ENCODE data around the gene SERBP1.
"Not testable (repeated sequence)": the region's sequence is repeated elsewhere in the genome, so short reads cannot be mapped to it uniquely, and the experiment has no call there.

Gene SERBP1

DNA sequence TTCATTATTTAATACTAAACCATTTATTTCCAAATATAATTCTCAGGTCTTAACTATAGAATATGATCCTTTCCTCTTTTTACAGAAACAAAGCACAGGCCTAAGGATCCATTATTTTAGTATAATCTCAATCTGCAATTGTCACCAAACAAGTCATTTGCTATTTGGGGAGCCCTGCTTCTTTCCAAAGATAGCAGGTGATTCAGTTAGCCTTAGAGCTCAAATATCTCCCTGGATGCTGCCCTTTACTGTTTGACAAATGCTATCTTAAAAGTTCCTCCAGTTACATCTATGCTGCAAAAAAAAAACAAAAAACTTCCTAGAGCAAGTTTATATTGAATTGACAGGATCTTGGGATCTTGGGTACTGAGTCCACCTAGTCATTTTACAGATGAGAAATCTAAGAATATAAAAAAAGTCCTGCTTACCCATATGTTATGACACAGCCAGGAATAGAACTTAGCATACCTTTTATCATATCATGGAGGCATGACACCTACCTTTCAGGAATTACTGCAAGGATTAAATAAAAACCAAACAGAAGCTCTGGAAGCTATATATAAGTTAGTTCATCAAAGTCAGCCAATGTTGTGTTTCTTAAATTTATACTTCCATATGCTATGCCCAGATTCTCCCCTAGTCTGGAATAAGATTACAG lies 9.2 kb downstream of the SERBP1 start (continued):
- TF ChIP-seq, protein P1, sequence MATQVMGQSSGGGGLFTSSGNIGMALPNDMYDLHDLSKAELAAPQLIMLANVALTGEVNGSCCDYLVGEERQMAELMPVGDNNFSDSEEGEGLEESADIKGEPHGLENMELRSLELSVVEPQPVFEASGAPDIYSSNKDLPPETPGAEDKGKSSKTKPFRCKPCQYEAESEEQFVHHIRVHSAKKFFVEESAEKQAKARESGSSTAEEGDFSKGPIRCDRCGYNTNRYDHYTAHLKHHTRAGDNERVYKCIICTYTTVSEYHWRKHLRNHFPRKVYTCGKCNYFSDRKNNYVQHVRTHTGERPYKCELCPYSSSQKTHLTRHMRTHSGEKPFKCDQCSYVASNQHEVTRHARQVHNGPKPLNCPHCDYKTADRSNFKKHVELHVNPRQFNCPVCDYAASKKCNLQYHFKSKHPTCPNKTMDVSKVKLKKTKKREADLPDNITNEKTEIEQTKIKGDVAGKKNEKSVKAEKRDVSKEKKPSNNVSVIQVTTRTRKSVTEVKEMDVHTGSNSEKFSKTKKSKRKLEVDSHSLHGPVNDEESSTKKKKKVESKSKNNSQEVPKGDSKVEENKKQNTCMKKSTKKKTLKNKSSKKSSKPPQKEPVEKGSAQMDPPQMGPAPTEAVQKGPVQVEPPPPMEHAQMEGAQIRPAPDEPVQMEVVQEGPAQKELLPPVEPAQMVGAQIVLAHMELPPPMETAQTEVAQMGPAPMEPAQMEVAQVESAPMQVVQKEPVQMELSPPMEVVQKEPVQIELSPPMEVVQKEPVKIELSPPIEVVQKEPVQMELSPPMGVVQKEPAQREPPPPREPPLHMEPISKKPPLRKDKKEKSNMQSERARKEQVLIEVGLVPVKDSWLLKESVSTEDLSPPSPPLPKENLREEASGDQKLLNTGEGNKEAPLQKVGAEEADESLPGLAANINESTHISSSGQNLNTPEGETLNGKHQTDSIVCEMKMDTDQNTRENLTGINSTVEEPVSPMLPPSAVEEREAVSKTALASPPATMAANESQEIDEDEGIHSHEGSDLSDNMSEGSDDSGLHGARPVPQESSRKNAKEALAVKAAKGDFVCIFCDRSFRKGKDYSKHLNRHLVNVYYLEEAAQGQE (tag by site-specific recombination; IDR thresholded peaks at IDR 0.05): no peak
- no peak for TF ChIP-seq ZNF416 (tag by site-specific recombination; IDR thresholded peaks at IDR 0.05)
- TF ChIP-seq ZNF785 (tag by site-specific recombination; IDR thresholded peaks at IDR 0.05): no peak
- TF ChIP-seq ZNF239 (tag by site-specific recombination; IDR thresholded peaks at IDR 0.05): no peak
- TF ChIP-seq, protein P2, sequence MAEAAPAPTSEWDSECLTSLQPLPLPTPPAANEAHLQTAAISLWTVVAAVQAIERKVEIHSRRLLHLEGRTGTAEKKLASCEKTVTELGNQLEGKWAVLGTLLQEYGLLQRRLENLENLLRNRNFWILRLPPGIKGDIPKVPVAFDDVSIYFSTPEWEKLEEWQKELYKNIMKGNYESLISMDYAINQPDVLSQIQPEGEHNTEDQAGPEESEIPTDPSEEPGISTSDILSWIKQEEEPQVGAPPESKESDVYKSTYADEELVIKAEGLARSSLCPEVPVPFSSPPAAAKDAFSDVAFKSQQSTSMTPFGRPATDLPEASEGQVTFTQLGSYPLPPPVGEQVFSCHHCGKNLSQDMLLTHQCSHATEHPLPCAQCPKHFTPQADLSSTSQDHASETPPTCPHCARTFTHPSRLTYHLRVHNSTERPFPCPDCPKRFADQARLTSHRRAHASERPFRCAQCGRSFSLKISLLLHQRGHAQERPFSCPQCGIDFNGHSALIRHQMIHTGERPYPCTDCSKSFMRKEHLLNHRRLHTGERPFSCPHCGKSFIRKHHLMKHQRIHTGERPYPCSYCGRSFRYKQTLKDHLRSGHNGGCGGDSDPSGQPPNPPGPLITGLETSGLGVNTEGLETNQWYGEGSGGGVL (tag by site-specific recombination; IDR thresholded peaks at IDR 0.05): no peak
- TF ChIP-seq, protein P3, sequence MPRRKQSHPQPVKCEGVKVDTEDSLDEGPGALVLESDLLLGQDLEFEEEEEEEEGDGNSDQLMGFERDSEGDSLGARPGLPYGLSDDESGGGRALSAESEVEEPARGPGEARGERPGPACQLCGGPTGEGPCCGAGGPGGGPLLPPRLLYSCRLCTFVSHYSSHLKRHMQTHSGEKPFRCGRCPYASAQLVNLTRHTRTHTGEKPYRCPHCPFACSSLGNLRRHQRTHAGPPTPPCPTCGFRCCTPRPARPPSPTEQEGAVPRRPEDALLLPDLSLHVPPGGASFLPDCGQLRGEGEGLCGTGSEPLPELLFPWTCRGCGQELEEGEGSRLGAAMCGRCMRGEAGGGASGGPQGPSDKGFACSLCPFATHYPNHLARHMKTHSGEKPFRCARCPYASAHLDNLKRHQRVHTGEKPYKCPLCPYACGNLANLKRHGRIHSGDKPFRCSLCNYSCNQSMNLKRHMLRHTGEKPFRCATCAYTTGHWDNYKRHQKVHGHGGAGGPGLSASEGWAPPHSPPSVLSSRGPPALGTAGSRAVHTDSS (tag by site-specific recombination; IDR thresholded peaks at IDR 0.05): no peak
- TF ChIP-seq ZNF585B (tag by site-specific recombination; IDR thresholded peaks at IDR 0.05): no peak

DNA sequence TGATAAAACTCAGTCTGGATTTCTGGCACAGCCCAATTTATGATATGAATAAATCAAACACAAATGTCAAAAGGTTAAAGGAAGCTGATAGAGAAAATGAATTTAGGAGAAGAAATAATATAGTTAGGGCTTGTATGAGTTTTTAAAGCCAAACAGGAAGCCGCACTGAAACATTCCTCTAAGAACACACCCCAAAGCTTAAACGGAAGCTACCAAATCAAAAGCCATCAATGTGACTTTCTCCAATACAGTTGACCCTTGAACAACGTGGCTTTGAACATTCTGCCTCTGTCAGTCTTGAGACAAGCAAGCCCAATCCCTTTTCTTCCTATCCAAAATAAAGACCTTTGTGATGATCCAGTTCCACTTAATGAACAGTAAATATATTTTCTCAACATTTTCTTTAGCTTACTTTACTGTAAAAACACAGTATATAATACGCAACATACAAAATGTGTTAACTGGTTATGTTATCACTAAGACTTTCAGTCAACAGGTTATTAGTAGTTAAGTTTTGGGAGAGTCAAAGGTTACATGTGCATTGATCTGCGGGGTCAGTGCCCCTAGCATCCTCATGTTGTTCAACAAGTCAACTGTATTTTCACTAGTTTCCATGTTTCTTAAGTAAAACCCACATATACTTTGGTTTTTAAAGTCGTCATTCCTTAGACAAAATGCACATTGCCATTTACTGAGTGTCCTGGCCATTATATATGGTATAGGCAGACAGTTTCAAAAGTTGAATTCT lies 11.2 kb downstream of the SERBP1 start:
- Histone ChIP-seq H3K36me3 (ENCODE audit: control insufficient read depth in 2 of 2, insufficient read depth in 1 of 2, low read length in 2 of 2) (peaks cover 79 to 100% of the 10 kb centered on the region in 2 experiments), H3K4me3 (ENCODE audit: low read depth, low read length) (no peak overlapping the region), H3K27ac (ENCODE audit: extremely low read depth, low read depth, low read length) (no peak overlapping the region), H3K9me3 (ENCODE audit: control insufficient read depth, insufficient read depth, low read depth, low read length) (no peaks in the 10 kb centered on the region), H3K4me1 (ENCODE audit: control insufficient read depth, insufficient read depth, low read length) (no peaks in the 10 kb centered on the region)
- TF ChIP-seq ZFHX2 (tag by site-specific recombination; conservative IDR thresholded peaks at IDR 0.05) (no peak), SCRT1 (tag by site-specific recombination; IDR thresholded peaks at IDR 0.05; ENCODE audit: borderline replicate concordance) (peak; percentile 28; the same call in 1 of the 2 replicates), ZNF155 (tag by site-specific recombination; IDR thresholded peaks at IDR 0.05) (no peak), SCRT2 (tag by site-specific recombination; IDR thresholded peaks at IDR 0.05) (peak; percentile 77)
- POLR2A ChIA-PET: no interaction called here
- CTCF ChIA-PET: interaction anchor here (0.6 to 1.7 kb wide), 7 partner anchors 9 to 82 kb away, joined by 3 to 5 read pairs (median 3); no protein-coding TSS in a partner anchor

DNA sequence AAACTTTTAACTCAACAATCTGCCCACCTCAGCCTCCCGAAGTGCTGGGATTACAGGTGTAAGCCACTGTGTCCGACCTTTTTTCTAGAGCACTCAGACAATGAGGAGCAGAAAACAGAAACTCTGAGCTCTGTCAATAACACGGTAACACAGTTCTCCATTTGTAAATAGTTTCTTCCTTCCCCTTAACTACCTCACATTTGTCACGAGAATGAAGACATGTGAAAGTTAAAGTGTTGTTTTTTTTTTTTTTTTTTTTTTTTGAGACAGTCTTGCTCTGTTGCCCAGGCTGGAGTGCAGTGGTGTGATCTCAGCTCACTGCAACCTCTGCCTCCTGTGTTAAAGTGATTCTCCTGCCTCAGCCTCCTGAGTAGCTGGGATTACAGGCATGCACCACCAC lies 12.5 kb downstream of the SERBP1 start:
- ChIA-PET POLR2A (interaction anchor here (0.7 kb wide), 1 partner anchor 999 kb away, joined by 7 read pairs; no protein-coding TSS in a partner anchor), CTCF (interaction anchor here (0.6 to 1.7 kb wide), 2 partner anchors 25 to 83 kb away, joined by 4 to 5 read pairs; no protein-coding TSS in a partner anchor)
- TF ChIP-seq, protein P4, sequence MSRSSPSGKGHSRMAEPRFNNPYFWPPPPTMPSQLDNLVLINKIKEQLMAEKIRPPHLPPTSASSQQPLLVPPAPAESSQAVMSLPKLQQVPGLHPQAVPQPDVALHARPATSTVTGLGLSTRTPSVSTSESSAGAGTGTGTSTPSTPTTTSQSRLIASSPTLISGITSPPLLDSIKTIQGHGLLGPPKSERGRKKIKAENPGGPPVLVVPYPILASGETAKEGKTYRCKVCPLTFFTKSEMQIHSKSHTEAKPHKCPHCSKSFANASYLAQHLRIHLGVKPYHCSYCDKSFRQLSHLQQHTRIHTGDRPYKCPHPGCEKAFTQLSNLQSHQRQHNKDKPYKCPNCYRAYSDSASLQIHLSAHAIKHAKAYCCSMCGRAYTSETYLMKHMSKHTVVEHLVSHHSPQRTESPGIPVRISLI (tag by site-specific recombination; IDR thresholded peaks at IDR 0.05): peak; percentile 75; the same call in 1 of the 2 replicates
- not testable (repeated sequence) for H3K9me3 ChIP-seq (ENCODE audit: control insufficient read depth, insufficient read depth, low read depth, low read length); H3K4me3 ChIP-seq (ENCODE audit: low read depth, low read length); H3K27ac ChIP-seq (ENCODE audit: extremely low read depth, low read depth, low read length); H3K4me1 ChIP-seq (ENCODE audit: control insufficient read depth, insufficient read depth, low read length)
- H3K36me3 ChIP-seq (ENCODE audit: control insufficient read depth in 2 of 2, insufficient read depth in 1 of 2, low read length in 2 of 2): peaks cover 76 to 100% of the 10 kb centered on the region in 2 experiments
